Activated T-cell treated with anti-CD3 and anti-CD28 coated beads for 24 hours (primary cell): ENCODE measurements around the gene CAPNS2.
"Not testable (repeated sequence)": the region's sequence is repeated elsewhere in the genome, so short reads cannot be mapped to it uniquely, and the experiment has no call there.

Experiments
- DNase-seq: peaks from one replicate; pipeline ENCODE4 v3.0.0-alpha.2; 2020; ENCODE audit warnings: low read depth

CAPNS2 gene

DNA sequence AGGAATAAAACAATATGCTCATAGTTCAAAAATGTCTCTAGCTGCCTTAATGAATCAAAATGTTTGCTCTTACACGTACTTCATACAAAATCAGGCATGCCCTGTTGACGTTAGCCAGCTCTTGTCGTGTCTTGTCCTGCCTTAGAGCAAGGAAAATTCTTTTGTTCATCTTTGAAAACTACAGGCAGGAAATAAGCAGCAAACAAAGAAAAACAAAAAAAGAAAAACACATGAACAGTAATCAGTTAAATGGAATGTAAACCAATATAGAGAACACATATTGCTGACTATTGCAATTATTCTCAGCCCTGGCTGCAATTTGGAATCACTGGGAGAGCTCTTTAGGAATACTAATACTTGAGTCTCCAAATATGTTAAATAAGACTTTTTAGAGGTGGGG is 1.7 kb downstream of the CAPNS2 start:
- DNase-seq: no peak

DNA sequence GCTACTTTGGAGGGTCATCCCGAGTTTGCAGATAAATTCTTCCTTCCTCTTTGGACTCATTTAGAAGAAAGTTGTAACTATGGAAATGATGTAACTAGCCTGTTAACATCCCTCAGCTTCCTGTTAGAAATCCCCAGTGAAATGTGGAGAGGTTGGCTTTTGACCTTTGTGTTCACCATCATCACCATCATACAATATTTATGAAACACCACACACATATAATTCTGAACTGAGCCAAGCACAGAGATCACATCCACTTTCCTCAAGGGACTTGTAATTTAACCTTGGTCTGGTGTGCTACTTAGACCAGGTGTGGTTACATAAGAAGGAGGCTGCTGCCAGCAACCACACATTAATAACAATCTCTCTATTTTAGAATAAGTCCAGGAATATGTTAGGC is 2.5 kb downstream of the CAPNS2 start:
- DNase-seq: no peak

DNA sequence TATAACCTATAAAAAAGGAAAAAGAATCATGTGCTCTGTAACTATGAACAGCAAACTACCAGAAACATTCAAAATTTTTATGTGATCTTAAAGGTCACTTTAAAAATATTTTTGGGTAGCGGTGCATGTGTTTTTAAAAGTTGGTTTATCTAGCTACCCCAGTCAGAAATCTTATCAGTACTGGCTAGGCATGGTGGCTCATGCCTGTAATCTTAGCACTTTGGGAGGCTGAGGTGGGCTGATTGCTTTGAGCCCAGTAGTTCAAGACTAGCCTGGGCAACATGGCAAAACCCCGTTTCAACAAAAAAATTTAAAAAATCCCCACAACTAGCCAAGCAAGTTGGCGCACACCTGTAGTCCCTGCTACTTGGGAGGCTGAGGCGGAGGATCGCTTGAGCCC is 3.7 kb downstream of the CAPNS2 start:
- DNase-seq: no peak

DNA sequence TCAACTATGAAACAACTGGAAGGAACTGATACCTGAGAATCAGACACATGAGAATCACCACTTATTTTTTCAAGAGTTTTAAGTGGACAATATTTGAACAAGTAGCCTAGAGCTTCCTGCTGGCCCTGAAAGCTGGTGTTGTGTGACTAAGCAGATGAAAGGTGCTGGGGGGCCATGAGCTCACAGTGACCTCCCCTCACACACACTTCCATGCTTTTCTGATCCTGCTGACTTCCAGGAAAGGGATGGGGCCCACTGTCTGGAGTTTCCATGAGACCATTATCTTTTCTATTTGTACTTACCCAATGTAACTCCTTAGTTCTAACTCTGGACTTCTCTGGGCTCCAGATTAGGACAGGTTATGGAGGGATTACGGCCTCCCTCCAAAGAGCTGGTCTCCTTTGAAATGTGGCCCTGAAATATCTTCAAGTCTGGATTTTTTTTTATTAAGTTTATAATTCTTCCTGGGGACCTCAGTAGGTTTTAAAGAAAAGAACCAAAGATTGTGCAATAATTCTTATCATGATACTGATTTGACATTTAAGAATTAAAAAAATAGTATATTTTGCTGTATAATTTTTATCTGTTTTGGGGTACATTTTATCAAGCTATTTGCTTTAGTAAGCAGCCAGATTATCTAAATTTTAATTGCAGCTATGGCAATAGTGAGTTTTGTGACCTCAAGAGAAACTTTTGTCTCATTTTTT is 4.9 kb downstream of the CAPNS2 start:
- no peak for DNase-seq

DNA sequence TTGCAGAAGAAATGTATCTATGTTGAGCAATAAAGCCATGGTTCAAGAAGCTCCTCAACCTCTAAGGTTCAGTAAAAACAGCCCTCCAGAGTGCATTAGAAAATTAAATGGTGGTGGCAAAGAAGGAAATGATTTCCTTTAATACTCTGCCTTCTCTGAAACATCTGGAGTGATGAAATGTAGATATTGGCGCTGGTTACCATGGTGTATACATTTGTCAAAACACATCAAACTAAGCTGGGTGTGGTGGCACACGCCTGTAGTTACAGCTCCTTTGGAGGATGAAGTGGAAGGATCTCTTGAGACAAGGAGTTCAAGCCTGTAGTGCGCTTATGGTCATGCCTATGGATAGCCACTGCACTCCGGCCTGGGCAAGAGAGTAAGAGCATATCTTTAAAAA is 6.0 kb downstream of the CAPNS2 start:
- no peak for DNase-seq

DNA sequence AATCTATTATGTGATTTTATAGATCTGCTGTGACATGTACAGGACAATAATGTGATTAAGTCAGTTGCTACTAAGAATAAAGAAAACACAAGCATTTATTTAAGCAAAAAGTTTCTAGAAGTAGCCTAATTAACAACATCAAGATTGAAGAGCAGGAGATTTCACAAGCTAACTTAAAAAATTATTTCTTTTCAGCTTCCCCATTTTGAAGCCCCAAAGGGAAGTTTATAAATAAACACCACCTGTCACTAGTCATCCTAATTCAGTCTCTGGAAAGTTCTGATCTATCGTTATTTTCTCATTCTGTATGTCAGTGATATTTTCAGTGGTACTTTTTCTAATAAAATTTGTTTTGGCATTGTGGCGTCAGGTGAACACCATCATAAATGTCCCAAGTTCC is 8.3 kb downstream of the CAPNS2 start:
- no peak for DNase-seq

DNA sequence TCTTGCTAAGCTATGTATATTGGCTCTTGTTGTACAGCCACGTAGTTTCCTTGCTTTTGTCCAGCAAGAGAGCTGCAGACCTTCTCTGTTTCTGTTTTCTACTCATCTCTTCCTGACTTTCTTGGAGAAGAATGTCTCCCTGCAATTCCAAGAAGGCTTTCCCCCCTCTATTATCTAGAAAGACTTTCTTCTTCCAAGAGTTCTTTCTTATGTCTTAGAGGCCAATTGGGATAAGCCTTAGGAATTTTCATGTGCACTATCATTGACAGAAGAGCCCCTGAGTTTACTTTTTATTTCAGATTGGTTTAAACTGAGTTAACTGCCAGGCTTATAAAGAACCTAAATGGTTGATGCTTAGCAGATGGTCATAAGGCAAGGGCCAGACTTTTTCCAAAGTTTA is 9.0 kb downstream of the CAPNS2 start:
- no peak for DNase-seq

DNA sequence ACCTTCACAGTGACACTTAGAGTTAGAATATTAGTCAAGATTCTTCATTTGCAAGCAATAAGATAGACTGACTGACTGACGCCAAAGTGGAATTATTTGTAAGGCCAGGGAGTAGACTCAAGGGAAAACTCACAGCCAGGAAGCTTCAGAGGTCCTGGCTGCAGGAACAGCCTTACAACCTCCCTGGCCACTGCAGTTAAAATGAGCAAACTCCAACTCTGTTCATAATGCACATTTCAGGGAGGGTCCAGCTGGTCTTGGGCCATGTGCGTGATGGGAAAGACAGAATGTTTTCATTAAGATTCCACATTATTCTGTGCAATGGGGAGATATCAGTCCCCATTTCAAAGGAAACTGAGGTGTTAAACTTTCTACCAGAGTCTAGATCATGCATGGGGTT is 9.9 kb downstream of the CAPNS2 start:
- no peak for DNase-seq

DNA sequence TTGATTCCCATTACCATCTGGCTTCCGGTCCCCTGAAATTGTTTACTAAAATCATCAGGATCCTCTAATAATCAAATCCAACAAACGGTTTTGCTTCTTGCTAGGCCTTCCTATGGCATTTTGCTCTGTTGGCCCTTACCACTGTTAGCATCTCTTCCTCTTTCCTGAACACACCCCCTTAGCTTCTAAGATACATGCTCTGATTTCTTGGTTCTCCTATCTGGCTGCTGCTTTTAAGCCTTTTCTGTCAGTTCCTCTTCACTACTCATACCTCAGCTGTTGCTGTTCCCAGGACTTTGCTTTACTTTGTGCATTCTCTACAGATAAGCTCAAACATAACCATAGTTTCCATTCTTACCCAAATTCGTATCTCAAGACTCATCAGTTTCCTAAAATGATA is 11.4 kb downstream of the CAPNS2 start:
- no peak for DNase-seq

DNA sequence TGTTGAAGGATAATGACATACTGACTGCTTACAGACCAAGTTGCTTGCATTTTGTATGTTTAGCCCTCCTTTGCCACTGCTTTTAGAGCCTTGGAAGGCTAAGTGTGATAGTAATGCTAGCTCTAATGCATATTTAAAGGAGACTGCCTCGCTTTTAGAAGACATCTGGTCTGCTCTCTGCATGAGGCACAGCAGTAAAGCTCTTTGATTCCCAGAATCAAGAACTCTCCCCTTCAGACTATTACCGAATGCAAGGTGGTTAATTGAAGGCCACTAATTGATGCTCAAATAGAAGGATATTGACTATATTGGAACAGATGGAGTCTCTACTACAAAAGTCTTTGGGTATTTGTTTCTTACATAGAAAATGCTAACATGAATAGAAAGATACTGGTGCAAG is 19.1 kb downstream of the CAPNS2 start:
- no peak for DNase-seq

DNA sequence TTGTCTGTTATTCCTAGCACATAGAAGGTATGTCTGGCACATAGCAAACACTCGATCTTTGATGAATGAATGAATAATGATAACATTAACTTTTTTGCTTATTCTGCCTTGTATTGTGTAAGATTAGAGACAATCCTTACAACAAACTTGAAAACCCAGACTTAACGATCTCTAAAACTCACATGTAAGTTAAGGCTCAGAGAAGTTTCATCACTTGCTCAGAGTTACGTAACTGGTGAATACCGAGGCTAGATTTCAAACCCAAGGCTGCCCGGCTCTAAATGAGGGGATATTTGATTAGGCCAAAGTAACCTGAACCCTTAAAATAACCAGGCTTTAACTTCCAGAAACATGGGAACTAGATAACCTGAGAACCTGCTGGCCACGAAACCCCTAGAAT is 22.3 kb downstream of the CAPNS2 start:
- no peak for DNase-seq

DNA sequence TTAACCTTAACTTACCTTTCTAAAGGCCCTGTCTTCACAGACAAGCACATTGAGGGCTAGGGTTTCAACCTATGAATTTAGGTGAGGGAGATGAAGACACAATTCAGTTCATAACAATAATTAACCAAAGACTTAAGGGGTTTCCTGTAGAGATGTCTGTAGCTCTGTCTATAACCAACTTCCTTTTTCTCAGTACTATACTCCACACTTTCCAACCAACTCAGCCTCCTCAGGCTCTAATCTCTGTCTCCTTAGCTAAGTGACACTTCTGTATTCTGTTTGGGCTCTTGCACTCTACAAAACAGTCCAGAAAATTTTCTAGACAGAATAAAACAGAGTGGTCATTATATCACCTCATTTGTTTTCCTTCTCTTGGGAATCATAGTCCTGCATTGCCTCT is 25.8 kb downstream of the CAPNS2 start:
- no peak for DNase-seq

DNA sequence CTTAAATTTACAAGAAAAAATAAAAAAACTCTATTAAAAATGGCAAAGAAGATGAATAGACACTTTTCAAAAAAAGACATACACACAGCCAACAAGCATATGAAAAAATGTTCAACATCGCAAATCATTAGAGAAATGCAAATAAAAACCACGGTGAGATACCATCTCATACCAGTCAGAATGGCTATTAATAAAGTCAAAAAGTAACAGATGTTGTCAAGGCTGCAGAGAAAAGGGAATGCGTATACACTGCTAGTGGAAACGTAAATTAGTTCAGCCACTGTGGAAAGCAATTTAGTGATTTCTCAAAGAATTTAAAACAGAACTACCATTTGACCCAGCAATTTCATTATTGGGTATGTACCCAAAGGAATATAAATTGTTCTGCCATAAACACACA is 31.4 kb downstream of the CAPNS2 start:
- no peak for DNase-seq

DNA sequence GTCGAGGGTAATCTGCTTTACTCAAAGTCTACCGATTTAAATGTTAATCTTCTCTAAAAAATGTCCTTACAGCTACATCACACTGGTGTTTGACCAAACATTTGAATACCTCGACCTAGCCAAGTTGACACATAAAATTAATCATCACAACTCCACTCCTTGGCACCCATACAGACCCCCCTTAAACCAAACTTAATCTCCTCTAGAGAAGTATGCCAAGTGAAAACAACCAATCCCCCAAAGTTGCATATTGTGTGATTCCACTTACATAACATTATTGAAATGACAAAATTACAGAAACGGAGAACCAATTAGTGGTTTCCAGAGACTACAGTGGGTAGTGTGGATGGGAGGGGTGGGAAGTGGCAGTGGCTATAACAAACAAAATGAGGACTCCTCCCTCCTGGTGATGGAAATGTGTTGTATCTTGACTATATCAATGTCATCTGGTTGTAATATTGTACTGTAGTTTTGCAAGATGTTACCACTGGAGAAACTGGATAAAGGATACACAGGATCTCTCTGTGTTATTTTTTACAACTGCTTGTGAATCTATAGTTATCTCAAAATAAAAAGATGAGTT is 39.4 kb downstream of the CAPNS2 start:
- no peak for DNase-seq

DNA sequence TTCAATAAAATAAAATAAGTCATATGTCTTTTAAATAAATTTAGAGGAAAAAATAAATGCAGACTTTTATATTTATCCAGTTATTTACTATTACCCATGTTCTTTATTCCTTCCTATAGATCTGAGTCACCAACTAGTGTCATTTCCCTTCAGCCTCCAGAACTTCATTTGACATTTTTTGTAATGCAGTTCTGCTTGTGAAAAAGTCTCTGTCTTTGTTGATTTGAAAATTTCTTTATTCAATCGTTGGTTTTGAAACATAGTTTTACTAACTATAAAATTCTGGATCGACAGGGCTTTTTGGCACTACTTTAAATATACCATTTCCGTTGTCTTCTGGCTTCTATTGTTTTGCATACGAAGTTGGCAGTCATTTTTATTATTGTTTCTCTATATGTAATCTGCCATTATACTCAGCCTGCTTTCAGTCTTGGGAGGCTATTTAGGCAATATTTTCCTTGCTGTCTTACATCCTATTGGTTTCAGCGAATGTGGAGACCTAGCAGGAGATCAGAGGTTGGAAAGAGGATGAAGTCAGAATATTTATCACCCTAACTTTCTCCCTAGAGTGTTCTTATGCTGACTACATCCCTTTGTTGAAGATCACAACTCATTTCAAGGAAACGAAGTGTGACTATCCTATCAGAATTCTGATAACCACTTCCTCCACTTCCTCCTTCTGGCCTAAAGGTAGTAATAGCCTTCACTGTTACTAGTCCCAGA is 47.3 kb downstream of the CAPNS2 start:
- DNase-seq: no peak

DNA sequence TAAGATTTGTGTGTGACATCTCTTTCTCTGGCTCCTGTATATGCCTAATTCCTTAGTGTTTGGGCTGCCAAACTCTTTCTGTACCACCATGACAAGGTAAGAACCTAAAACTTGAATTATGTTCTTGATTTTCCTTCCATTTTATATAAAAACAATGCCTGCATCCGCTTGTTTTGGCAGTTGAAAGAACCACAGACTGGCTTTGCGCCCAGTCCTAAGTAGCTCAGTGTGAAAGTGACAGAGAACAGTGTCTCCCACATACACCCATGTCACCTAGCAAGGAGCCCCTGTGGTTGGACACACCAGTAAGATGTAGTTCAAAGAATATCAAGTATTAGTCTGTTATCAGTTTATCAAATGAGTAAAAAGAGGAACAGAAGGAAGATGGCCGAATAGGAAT is 48.6 kb downstream of the CAPNS2 start:
- no peak for DNase-seq

DNA sequence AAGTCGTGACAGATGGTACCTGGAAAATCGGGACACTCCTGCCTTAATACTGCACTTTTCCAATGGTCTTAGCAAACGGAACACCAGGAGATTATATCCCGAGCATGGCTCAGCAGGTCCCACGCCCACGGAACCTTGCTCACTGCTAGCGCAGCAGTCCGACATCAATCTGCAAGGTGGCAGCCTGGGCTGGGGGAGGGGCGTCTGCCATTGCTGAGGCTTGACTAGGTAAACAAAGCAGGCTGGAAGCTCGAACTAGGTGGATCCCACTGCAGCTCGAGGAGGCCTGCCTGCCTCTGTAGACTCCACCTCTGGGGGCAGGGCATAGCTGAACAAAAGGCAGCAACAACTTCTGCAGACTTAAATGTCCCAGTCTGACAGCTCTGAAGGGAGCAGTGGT is 49.2 kb downstream of the CAPNS2 start:
- not testable (repeated sequence) for DNase-seq
